Sigmoid colon (tissue), 4 donors: ENCODE data around the gene PPP2R2C.

Source experiments
- EP300 ChIP-seq, 4 donors: sonication (generic); formaldehyde crosslinking; IDR thresholded peaks; one replicate each; pipeline ENCODE4 v1.6.1; 2017; ENCODE audit warnings: antibody characterized with exemption in 4 of 4
- POLR2A ChIP-seq, 2 donors: fragments of 450-650 bp; IDR thresholded peaks; one replicate each; pipeline ENCODE4 v1.6.1; 2016; ENCODE audit warnings: antibody characterized with exemption in 2 of 2, mild to moderate bottlenecking in 2 of 2, moderate library complexity in 2 of 2
- POLR2AphosphoS5 ChIP-seq, 4 donors: sonication (generic); formaldehyde crosslinking; IDR thresholded peaks; one replicate each; pipeline ENCODE4 v1.6.1; 2017; ENCODE audit warnings: antibody characterized with exemption in 4 of 4
- TF ChIP-seq, protein P1 (sequence below), 4 experiments: fragments of 450-650 bp in 3 of 4; fragments of 200-600 bp in 1 of 4; IDR thresholded peaks; one replicate each; pipeline ENCODE4 v1.5.1; 2016 to 2019; ENCODE audit warnings: antibody characterized with exemption in 4 of 4, mild to moderate bottlenecking in 3 of 4, moderate library complexity in 2 of 4

DNA sequence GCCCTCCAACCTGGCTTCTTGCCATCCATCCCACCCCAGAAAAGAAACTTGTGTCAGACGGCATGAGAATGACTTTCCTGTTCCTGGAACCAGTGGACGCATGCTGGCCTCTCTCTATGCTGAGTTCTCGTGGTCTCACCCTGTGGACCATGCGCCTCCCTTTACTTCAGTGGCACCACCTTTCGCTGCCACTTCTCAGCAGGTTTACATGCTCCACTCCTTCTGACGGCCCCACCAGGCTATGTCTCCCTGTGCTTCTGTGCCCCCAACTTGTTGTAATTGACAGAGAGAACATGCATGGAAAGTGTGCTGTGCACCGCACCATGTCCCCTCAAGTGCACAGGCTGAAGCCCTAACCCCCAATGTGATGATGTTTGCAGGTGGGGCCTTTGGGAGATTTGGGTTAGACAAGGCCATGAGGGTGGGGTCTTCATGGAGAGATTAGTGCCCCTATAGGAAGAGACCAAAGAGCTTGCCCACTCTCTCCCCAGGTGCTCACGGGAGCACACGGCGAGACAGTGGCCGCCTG is 3.1 kb upstream of the PPP2R2C start:
- TF ChIP-seq, protein P1, sequence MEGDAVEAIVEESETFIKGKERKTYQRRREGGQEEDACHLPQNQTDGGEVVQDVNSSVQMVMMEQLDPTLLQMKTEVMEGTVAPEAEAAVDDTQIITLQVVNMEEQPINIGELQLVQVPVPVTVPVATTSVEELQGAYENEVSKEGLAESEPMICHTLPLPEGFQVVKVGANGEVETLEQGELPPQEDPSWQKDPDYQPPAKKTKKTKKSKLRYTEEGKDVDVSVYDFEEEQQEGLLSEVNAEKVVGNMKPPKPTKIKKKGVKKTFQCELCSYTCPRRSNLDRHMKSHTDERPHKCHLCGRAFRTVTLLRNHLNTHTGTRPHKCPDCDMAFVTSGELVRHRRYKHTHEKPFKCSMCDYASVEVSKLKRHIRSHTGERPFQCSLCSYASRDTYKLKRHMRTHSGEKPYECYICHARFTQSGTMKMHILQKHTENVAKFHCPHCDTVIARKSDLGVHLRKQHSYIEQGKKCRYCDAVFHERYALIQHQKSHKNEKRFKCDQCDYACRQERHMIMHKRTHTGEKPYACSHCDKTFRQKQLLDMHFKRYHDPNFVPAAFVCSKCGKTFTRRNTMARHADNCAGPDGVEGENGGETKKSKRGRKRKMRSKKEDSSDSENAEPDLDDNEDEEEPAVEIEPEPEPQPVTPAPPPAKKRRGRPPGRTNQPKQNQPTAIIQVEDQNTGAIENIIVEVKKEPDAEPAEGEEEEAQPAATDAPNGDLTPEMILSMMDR (IDR thresholded peaks at IDR 0.05) = no peak
- TF ChIP-seq POLR2AphosphoS5 (IDR thresholded peaks at IDR 0.05) (no peak), POLR2A (IDR thresholded peaks at IDR 0.05) (no peak), EP300 (IDR thresholded peaks at IDR 0.05) (no peak)
